Vagina (tissue), 2 donors: Measurements from ENCODE around the gene PODXL.

Source experiments
- POLR2A ChIP-seq, 2 donors: fragments of 450-650 bp; IDR thresholded peaks; one replicate each; pipeline ENCODE4 v1.6.1; 2017; ENCODE audit warnings: antibody characterized with exemption in 2 of 2, mild to moderate bottlenecking in 2 of 2, moderate library complexity in 2 of 2
- POLR2AphosphoS5 ChIP-seq, 2 donors: sonication (generic); formaldehyde crosslinking; IDR thresholded peaks; one replicate each; pipeline ENCODE4 v1.9.0; 2017; ENCODE audit warnings: antibody characterized with exemption in 2 of 2, mild to moderate bottlenecking in 2 of 2, low read depth in 1 of 2; ENCODE audit not compliant: insufficient read depth in 1 of 2
- TF ChIP-seq, protein P1 (sequence below), 3 experiments: fragments of 450-650 bp in 2 of 3; fragments of 200-600 bp in 1 of 3; sonication (generic) in 1 of 3; IDR thresholded peaks; one replicate each; pipeline ENCODE4 v1.5.1; 2017 to 2019; ENCODE audit warnings: antibody characterized with exemption in 3 of 3, mild to moderate bottlenecking in 2 of 3, moderate library complexity in 2 of 3

DNA sequence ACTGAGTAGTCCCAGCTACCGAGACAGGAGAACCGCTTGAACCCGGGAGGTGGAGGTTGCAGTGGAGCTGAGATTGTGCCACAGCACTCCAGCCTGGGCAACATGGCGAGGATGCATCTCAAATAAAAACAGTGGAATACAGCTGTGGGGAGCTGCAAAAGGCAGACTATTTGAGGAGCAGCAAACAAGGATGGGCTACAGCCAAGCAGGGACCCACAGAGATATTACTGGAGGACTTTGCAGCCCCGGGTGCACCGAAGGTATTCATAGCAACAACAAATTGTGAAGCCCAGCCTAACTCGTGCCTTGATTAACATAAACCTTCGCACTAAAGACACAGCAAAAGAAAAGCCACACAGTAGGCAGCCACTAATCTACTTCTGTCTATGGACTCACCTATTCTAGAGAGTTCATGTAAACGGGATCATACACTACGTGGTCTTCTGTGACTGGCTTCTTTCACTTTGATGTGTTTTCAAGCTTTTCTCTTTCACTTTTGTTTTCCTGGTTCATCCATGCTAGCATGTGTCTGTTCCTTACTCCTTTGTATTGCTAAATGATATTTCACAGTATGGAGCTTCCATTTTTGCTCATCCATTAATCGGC lies 34.0 kb downstream of the PODXL start:
- TF ChIP-seq POLR2A (IDR thresholded peaks at IDR 0.05) (no peak), POLR2AphosphoS5 (IDR thresholded peaks at IDR 0.05; ENCODE audit: insufficient read depth in 1 of 2, low read depth in 1 of 2) (no peak)
- TF ChIP-seq, protein P1, sequence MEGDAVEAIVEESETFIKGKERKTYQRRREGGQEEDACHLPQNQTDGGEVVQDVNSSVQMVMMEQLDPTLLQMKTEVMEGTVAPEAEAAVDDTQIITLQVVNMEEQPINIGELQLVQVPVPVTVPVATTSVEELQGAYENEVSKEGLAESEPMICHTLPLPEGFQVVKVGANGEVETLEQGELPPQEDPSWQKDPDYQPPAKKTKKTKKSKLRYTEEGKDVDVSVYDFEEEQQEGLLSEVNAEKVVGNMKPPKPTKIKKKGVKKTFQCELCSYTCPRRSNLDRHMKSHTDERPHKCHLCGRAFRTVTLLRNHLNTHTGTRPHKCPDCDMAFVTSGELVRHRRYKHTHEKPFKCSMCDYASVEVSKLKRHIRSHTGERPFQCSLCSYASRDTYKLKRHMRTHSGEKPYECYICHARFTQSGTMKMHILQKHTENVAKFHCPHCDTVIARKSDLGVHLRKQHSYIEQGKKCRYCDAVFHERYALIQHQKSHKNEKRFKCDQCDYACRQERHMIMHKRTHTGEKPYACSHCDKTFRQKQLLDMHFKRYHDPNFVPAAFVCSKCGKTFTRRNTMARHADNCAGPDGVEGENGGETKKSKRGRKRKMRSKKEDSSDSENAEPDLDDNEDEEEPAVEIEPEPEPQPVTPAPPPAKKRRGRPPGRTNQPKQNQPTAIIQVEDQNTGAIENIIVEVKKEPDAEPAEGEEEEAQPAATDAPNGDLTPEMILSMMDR (IDR thresholded peaks at IDR 0.05): no peak
